NCI-H1694 treated with DMSO at 0.1 percent for 48 hours (cell line): ENCODE measurements around the gene RNU5D-1.
A peak's percentile ranks its signal among the peaks of the same experiment; 100 is the strongest.
"Not testable (repeated sequence)": the region's sequence is repeated elsewhere in the genome, so short reads cannot be mapped to it uniquely, and the experiment has no call there.

ENCODE experiments used
- DNase-seq: peaks from one replicate; lab custom pipeline; 2025; lab: John Stamatoyannopoulos, UW

The RNU5D-1 gene

GRCh38 chr1:44730741-44731512, at the start of gene RNU5D-1:
RNU5D-1 (minus strand) TSS chr1:44731170.
- DNase-seq, result peak; percentile 99

GRCh38 chr1:44780583-44781121, 49.7 kb upstream of the RNU5D-1 start:
- DNase-seq, result no peak

GRCh38 chr1:44778705-44779576, 48.0 kb upstream of the RNU5D-1 start:
- DNase-seq, result no peak

GRCh38 chr1:44777969-44778635, 47.1 kb upstream of the RNU5D-1 start:
- DNase-seq, result no peak

GRCh38 chr1:44777547-44777946, 46.6 kb upstream of the RNU5D-1 start:
- DNase-seq, result no peak

GRCh38 chr1:44776730-44777068, 45.7 kb upstream of the RNU5D-1 start:
- no peak for DNase-seq

GRCh38 chr1:44775930-44776729, 45.2 kb upstream of the RNU5D-1 start:
- no peak for DNase-seq

GRCh38 chr1:44775078-44775929, 44.3 kb upstream of the RNU5D-1 start, which contains the start of gene RPS8:
RPS8 (plus strand) TSS chr1:44775540; CDS start chr1:44775597, 57 bp downstream.
- DNase-seq, result peak; percentile 91

- not testable (repeated sequence) for DNase-seq
Measured at GRCh38 chr1:44766421-44766820, 35.5 kb upstream of the RNU5D-1 start.

GRCh38 chr1:44760876-44761275, 29.9 kb upstream of the RNU5D-1 start:
- no peak for DNase-seq

- DNase-seq, result no peak
Measured at GRCh38 chr1:44759077-44759476, 28.1 kb upstream of the RNU5D-1 start.

GRCh38 chr1:44757420-44757819, 26.4 kb upstream of the RNU5D-1 start:
- DNase-seq, result no peak

GRCh38 chr1:44747878-44748277, 16.9 kb upstream of the RNU5D-1 start:
- no peak for DNase-seq

- DNase-seq, result no peak
Measured at GRCh38 chr1:44743211-44743610, 12.2 kb upstream of the RNU5D-1 start.

GRCh38 chr1:44740179-44740617, 9.2 kb upstream of the RNU5D-1 start:
- DNase-seq, result no peak

- DNase-seq, result peak; percentile 98
Measured at GRCh38 chr1:44739307-44740178, 8.6 kb upstream of the RNU5D-1 start, which contains the start of gene KIF2C. KIF2C (plus strand) TSS chr1:44739837; CDS start chr1:44739933, 96 bp downstream.

- not testable (repeated sequence) for DNase-seq
Measured at GRCh38 chr1:44738953-44739306, 8.0 kb upstream of the RNU5D-1 start.

- DNase-seq, result no peak
Measured at GRCh38 chr1:44735992-44736391, 5.0 kb upstream of the RNU5D-1 start.

- no peak for DNase-seq
Measured at GRCh38 chr1:44733784-44734183, 2.8 kb upstream of the RNU5D-1 start.
